GM20000 (cell line): Measurements from ENCODE around the gene ALDH1B1.
A peak's percentile ranks its signal among the peaks of the same experiment; 100 is the strongest.

Experiments used
- DNase-seq: peaks from one replicate; pipeline ENCODE4 v3.0.0; 2012; ENCODE audit warnings: low spot score
- CTCF ChIP-seq: IDR thresholded peaks from 2 replicates; pipeline ENCODE4 v1.5.1; 2012; ENCODE audit warnings: mild to moderate bottlenecking, control low read depth; ENCODE audit errors: extremely low read depth, missing control alignments

The ALDH1B1 gene

GRCh38 chr9:38424918-38425317 lies 32.4 kb downstream of the ALDH1B1 start:
- no peak for DNase-seq
- TF ChIP-seq CTCF = no peak

- no peak for DNase-seq
- no peak for TF ChIP-seq CTCF
Measured at GRCh38 chr9:38428062-38428461, 35.6 kb downstream of the ALDH1B1 start.

GRCh38 chr9:38431116-38431515 lies 38.6 kb downstream of the ALDH1B1 start:
- TF ChIP-seq CTCF = no peak
- no peak for DNase-seq

GRCh38 chr9:38432922-38433510 lies 40.5 kb downstream of the ALDH1B1 start:
- no peak for DNase-seq
- TF ChIP-seq CTCF = peak; percentile 21

GRCh38 chr9:38434365-38434764 lies 41.9 kb downstream of the ALDH1B1 start:
- DNase-seq = no peak
- TF ChIP-seq CTCF = no peak

GRCh38 chr9:38434853-38435252 lies 42.4 kb downstream of the ALDH1B1 start:
- no peak for DNase-seq
- no peak for TF ChIP-seq CTCF

- no peak for TF ChIP-seq CTCF
Measured at GRCh38 chr9:38435521-38435920, 43.0 kb downstream of the ALDH1B1 start.

More at GRCh38 chr9:38435521-38435920, 43.0 kb downstream of the ALDH1B1 start:
- DNase-seq = no peak
